ENCODE measurements around the gene SFXN4. TPM values are rescaled to one million over a fixed set of nuclear protein-coding genes. Genes with fewer than 3 reads are reported as not detected.

Gene SFXN4
- total RNA-seq, 2 experiments from 2014 or later = 29.9 to 33.4 TPM

GRCh38 chr10:119205894-119206602, 40.5 kb upstream of the SFXN4 start:
- Mint-ChIP-seq H3K4me1 (peaks cover 32% of the 10 kb centered on the region), H3K27me3 (no peaks in the 10 kb centered on the region), H3K36me3 (no peaks in the 10 kb centered on the region), H3K4me3 (peak overlapping the region; percentile 82), H3K9me3 (ENCODE audit: low read depth) (no peaks in the 10 kb centered on the region), H3K27ac (peak overlapping the region; percentile 97)
- DNase-seq (peak; percentile 82), ATAC-seq (peak; percentile 18)
- CTCF ChIA-PET = interaction anchor here (0.7 to 5.8 kb wide), 38 partner anchors 8 to 391 kb away, joined by 3 to 114 read pairs (median 5); partner anchors contain the start of genes PRDX3, RGS10, SFXN4 and TIAL1

DNA sequence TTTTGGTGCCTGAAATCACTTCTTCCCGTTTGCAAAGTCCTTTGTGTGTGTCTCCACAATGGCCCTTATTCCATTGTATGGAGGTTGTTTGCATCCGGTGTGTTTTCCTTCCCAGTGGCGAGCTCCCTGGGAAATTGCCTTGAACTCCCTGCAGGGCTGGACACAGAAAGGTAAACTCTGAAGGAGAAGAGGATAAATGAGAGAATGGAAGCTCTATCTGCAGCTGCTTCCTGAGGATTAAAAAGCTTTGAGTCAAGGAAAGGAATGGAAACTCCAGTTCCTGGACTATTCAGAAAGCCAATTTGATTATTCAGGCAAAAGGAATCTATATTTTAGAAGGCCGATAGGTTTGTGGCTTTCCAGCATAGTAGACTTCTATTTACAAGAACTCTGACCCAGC, 37.5 kb upstream of the SFXN4 start:
- H3K9me3 Mint-ChIP-seq (ENCODE audit: low read depth) = no peaks in the 10 kb centered on the region
- DNase-seq = no peak
- no peak for ATAC-seq
- peaks cover 24% of the 10 kb centered on the region for H3K4me1 Mint-ChIP-seq
- H3K4me3 Mint-ChIP-seq = no peak overlapping the region
- H3K27ac Mint-ChIP-seq = no peak overlapping the region
- CTCF ChIA-PET = interaction anchor here (0.6 to 2.8 kb wide), 7 partner anchors 111 to 286 kb away, joined by 3 to 18 read pairs (median 5); no protein-coding TSS in a partner anchor
- H3K36me3 Mint-ChIP-seq = no peaks in the 10 kb centered on the region
- H3K27me3 Mint-ChIP-seq = peaks cover 2% of the 10 kb centered on the region

- H3K9me3 Mint-ChIP-seq (ENCODE audit: low read depth) = no peaks in the 10 kb centered on the region
- peaks cover 25% of the 10 kb centered on the region for H3K4me1 Mint-ChIP-seq
- CTCF ChIA-PET = interaction anchor here (1.8 to 3.8 kb wide), 3 partner anchors 9 to 342 kb away, joined by 8 to 21 read pairs (median 9); partner anchors contain the start of gene RGS10
- DNase-seq = no peak
- peaks cover 2% of the 10 kb centered on the region for H3K27me3 Mint-ChIP-seq
- no peak overlapping the region for H3K27ac Mint-ChIP-seq
- no peak overlapping the region for H3K4me3 Mint-ChIP-seq
- no peak for ATAC-seq
- no peaks in the 10 kb centered on the region for H3K36me3 Mint-ChIP-seq
These were observed 35.7 kb upstream of the SFXN4 start for GRCh38 chr10:119201233-119201632.

DNA sequence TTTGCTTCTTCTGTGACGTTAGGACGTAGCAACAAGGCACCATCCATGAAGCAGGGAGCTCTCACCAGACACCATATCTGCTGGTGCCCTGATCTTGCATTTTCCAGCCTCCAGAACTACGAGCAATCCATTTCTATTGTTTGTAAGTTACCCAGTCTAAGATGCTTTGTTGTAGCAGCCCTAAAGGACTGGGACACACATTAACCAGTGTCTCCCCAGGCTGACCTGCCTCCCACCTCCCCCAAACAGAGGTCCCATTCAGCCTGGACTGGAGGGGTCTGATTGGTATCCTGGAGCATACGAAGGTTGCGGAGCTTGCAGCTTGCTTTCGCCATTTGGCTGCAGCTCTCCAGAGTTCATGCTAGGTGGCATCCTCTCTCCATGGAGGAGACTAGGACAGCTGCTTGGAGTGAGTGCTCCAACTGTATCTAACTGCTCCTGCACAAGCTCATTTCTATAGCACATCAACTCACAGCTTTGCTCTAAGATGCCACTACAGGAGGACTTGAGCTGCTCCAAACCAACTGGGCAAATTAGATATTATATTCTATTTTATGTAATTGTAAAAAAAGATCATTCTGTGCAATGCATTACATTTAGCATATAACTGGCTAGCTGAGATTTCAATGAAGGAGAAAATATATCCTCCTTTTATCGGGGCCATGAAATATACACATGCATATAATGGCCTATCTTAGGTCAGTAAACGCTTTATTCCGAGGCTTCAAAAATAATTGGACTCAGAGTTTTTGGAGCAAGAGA, 33.9 kb upstream of the SFXN4 start:
- H3K27me3 Mint-ChIP-seq = peaks cover 4% of the 10 kb centered on the region
- H3K4me3 Mint-ChIP-seq = no peak overlapping the region
- ATAC-seq (peak; percentile 82), DNase-seq (peak; percentile 64)
- H3K4me1 Mint-ChIP-seq = peaks cover 14% of the 10 kb centered on the region
- no peak overlapping the region for H3K27ac Mint-ChIP-seq
- CTCF ChIA-PET = interaction anchor here (0.6 to 3.8 kb wide), 43 partner anchors 7 to 403 kb away, joined by 3 to 46 read pairs (median 5); partner anchors contain the start of genes GRK5, PRDX3 and RGS10
- no peaks in the 10 kb centered on the region for H3K9me3 Mint-ChIP-seq (ENCODE audit: low read depth)
- H3K36me3 Mint-ChIP-seq = no peaks in the 10 kb centered on the region

GRCh38 chr10:119198438-119198837, 32.9 kb upstream of the SFXN4 start:
- CTCF ChIA-PET = interaction anchor here (0.8 to 3.8 kb wide), 32 partner anchors 8 to 350 kb away, joined by 3 to 46 read pairs (median 5); partner anchors contain the start of genes GRK5, PRDX3 and RGS10
- Mint-ChIP-seq H3K36me3 (no peaks in the 10 kb centered on the region), H3K27me3 (peaks cover 4% of the 10 kb centered on the region), H3K4me3 (no peak overlapping the region), H3K4me1 (peaks cover 14% of the 10 kb centered on the region), H3K27ac (no peak overlapping the region), H3K9me3 (ENCODE audit: low read depth) (no peaks in the 10 kb centered on the region)
- DNase-seq (peak; percentile 55), ATAC-seq (no peak)

DNA sequence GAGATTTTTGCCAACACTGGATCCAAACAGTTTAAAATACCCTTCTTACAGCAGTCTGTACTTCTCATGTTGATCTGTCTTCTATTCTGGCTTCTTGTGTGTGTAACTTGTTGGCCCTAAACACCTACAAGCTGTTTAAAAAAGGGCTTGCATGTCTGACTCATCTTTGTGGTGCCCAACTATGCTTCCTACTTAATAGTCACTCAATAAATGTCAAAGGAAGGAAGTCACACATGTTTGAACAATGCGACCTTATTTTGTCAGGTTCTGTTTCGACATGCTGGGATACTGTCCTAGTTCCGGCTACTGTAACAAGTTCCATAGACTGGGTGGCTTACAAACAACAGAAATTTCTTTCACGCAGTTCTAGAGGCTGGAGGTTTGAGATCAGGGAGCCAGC, 32.4 kb upstream of the SFXN4 start:
- CTCF ChIA-PET = interaction anchor here (0.8 to 3.8 kb wide), 22 partner anchors 9 to 345 kb away, joined by 3 to 46 read pairs (median 6); partner anchors contain the start of genes GRK5, PRDX3 and RGS10
- H3K4me1 Mint-ChIP-seq = peaks cover 14% of the 10 kb centered on the region
- H3K4me3 Mint-ChIP-seq = no peak overlapping the region
- ATAC-seq = peak; percentile 48
- DNase-seq = no peak
- peaks cover 4% of the 10 kb centered on the region for H3K27me3 Mint-ChIP-seq
- no peaks in the 10 kb centered on the region for H3K9me3 Mint-ChIP-seq (ENCODE audit: low read depth)
- H3K27ac Mint-ChIP-seq = no peak overlapping the region
- no peaks in the 10 kb centered on the region for H3K36me3 Mint-ChIP-seq

GRCh38 chr10:119191881-119192280, 26.4 kb upstream of the SFXN4 start:
- CTCF ChIA-PET = interaction anchor here (0.9 to 1.0 kb wide), 2 partner anchors 16 to 668 kb away, joined by 3 to 4 read pairs; partner anchors contain the start of gene GRK5
- Mint-ChIP-seq H3K27ac (no peak overlapping the region), H3K36me3 (no peaks in the 10 kb centered on the region), H3K27me3 (peaks cover 2% of the 10 kb centered on the region), H3K4me3 (no peak overlapping the region), H3K9me3 (ENCODE audit: low read depth) (no peaks in the 10 kb centered on the region), H3K4me1 (peaks cover 22% of the 10 kb centered on the region)
- DNase-seq (no peak), ATAC-seq (no peak)

GRCh38 chr10:119190954-119191785, 25.7 kb upstream of the SFXN4 start:
- peaks cover 22% of the 10 kb centered on the region for H3K4me1 Mint-ChIP-seq
- DNase-seq (no peak), ATAC-seq (no peak)
- CTCF ChIA-PET = interaction anchor here (1.0 to 3.4 kb wide), 3 partner anchors 8 to 254 kb away, joined by 4 to 27 read pairs (median 6); partner anchors contain the start of gene GRK5
- no peak overlapping the region for H3K4me3 Mint-ChIP-seq
- H3K27ac Mint-ChIP-seq = no peak overlapping the region
- H3K27me3 Mint-ChIP-seq = peaks cover 2% of the 10 kb centered on the region
- H3K9me3 Mint-ChIP-seq (ENCODE audit: low read depth) = no peaks in the 10 kb centered on the region
- H3K36me3 Mint-ChIP-seq = no peaks in the 10 kb centered on the region

DNA sequence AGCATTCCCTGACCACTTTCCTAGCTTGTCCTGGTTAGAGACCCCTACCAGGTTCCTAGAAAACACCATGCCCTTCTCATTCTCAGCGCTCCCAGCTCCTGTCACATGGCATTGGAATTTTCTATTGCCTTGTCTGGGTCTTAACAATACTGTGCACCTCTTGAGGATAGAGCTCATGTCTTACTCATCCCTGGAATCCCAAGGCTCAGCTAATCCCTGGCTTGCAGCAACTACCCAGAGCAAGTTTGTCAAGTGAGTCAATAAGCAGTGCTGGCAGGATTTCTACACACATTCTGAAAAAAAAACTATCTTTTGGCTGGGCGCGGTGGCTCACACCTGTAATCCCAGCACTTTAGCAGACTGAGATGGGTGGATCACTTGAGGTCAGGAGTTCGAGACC, 24.8 kb upstream of the SFXN4 start:
- Mint-ChIP-seq H3K27me3 (peaks cover 2% of the 10 kb centered on the region), H3K36me3 (no peaks in the 10 kb centered on the region), H3K4me3 (no peak overlapping the region), H3K4me1 (peaks cover 22% of the 10 kb centered on the region), H3K27ac (no peak overlapping the region), H3K9me3 (ENCODE audit: low read depth) (no peaks in the 10 kb centered on the region)
- DNase-seq (no peak), ATAC-seq (no peak)
- CTCF ChIA-PET = interaction anchor here (0.9 to 3.4 kb wide), 5 partner anchors 9 to 299 kb away, joined by 3 to 27 read pairs (median 6); partner anchors contain the start of genes GRK5 and PRDX3

DNA sequence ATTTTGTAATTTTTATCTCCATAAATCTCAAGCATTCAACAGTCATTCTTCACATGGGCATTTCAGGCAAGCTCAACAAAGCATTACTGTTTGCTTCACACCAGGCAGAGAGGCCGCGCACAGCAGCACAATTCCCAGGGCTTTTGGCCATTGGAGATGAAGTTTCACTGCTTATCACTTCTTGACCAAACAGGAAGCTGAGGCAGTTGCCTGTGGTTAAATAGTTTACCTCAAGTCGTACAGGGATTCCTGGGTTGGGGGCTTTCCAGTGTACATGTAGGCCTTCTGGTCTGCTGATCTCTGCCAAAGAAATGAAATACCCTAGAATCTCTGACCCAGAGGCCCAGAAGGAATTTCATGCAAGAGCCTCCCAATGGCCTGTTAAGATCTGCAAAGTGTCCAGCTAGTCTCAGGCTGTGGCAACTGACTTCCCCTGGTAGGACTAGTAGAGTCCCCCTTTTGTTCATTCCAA, 24.3 kb upstream of the SFXN4 start:
- CTCF ChIA-PET = interaction anchor here (0.9 to 3.4 kb wide), 6 partner anchors 9 to 300 kb away, joined by 3 to 27 read pairs (median 6); partner anchors contain the start of genes GRK5 and PRDX3
- Mint-ChIP-seq H3K36me3 (no peaks in the 10 kb centered on the region), H3K4me1 (peaks cover 22% of the 10 kb centered on the region), H3K4me3 (no peak overlapping the region), H3K27me3 (no peaks in the 10 kb centered on the region), H3K9me3 (ENCODE audit: low read depth) (no peaks in the 10 kb centered on the region), H3K27ac (no peak overlapping the region)
- peak; percentile 54 for DNase-seq
- peak; percentile 30 for ATAC-seq

- CTCF ChIA-PET = interaction anchor here (0.7 to 1.4 kb wide), 3 partner anchors 15 to 23 kb away, joined by 3 read pairs; partner anchors contain the start of gene GRK5
- Mint-ChIP-seq H3K4me3 (no peak overlapping the region), H3K9me3 (ENCODE audit: low read depth) (no peaks in the 10 kb centered on the region), H3K27me3 (no peaks in the 10 kb centered on the region), H3K4me1 (peaks cover 14% of the 10 kb centered on the region), H3K27ac (peak overlapping the region; percentile 68), H3K36me3 (peaks cover 2% of the 10 kb centered on the region)
- DNase-seq (no peak), ATAC-seq (peak; percentile 60)
These were observed 18.3 kb upstream of the SFXN4 start for GRCh38 chr10:119183664-119184412.
